HepG2 (cell line): ENCODE measurements around the gene DENND4A. TPM values are rescaled to one million over a fixed set of nuclear protein-coding genes. Genes with fewer than 3 reads are reported as not detected.

Experiments
- CREB1 ChIP-seq, 2 experiments: fragments of 450-650 bp in 1 of 2; IDR thresholded peaks; 2 replicates each; pipeline ENCODE4 v1.6.1; 2016 to 2017; ENCODE audit warnings: control low read depth in 1 of 2, mild to moderate bottlenecking in 1 of 2, missing compliant biosample characterization in 1 of 2, missing genetic modification characterization in 1 of 2
- CTCF ChIP-seq: sonication (generic); formaldehyde crosslinking; IDR thresholded peaks from 2 replicates; pipeline ENCODE4 v1.5.0; 2020; ENCODE audit warnings: mild to moderate bottlenecking, missing genetic modification reagents, moderate library complexity
- E2F2 ChIP-seq: sonication (generic); formaldehyde crosslinking; IDR thresholded peaks from 2 replicates; pipeline ENCODE4 v1.4.0; 2020; ENCODE audit warnings: missing genetic modification reagents, borderline replicate concordance
- FOXA1 ChIP-seq, 2 experiments: fragments of 450-650 bp in 1 of 2; sonication (generic) in 1 of 2; formaldehyde crosslinking in 1 of 2; IDR thresholded peaks; 2 replicates each; pipeline versions ENCODE4 v1.4.0 to v1.6.1; 2016 to 2020; ENCODE audit warnings: missing genetic modification reagents in 1 of 2
- HIC2 ChIP-seq: sonication (generic); formaldehyde crosslinking; IDR thresholded peaks from 2 replicates; pipeline ENCODE4 v1.9.0; 2022; ENCODE audit warnings: low read depth, missing genetic modification reagents
- KDM5B ChIP-seq: sonication (generic); formaldehyde crosslinking; IDR thresholded peaks from 2 replicates; pipeline ENCODE4 v1.4.0; 2020; ENCODE audit warnings: missing genetic modification reagents, mild to moderate bottlenecking, borderline replicate concordance
- LRRFIP1 ChIP-seq: sonication (generic); formaldehyde crosslinking; conservative IDR thresholded peaks from 2 replicates; pipeline ENCODE4 v1.4.0; 2020; ENCODE audit warnings: missing genetic modification reagents
- MATR3 ChIP-seq: sonication (generic); formaldehyde crosslinking; IDR thresholded peaks from 2 replicates; pipeline ENCODE4 v1.4.0; 2020; ENCODE audit warnings: missing genetic modification reagents
- MZF1 ChIP-seq: sonication (generic); formaldehyde crosslinking; IDR thresholded peaks from 2 replicates; pipeline ENCODE4 v1.8.1; 2023; ENCODE audit warnings: mild to moderate bottlenecking, missing genetic modification reagents, borderline replicate concordance
- NFYC ChIP-seq: IDR thresholded peaks from 2 replicates; pipeline ENCODE4 v1.6.1; 2016; ENCODE audit warnings: missing genetic modification reagents, missing compliant biosample characterization
- PHF20 ChIP-seq: sonication (generic); formaldehyde crosslinking; IDR thresholded peaks from 2 replicates; pipeline ENCODE4 v1.5.0; 2020; ENCODE audit warnings: mild to moderate bottlenecking, missing genetic modification reagents
- RAD51 ChIP-seq: fragments of 450-650 bp; IDR thresholded peaks from 2 replicates; pipeline ENCODE4 v1.6.1; 2016; ENCODE audit warnings: borderline replicate concordance
- YEATS4 ChIP-seq: sonication (generic); formaldehyde crosslinking; IDR thresholded peaks from 2 replicates; pipeline ENCODE4 v1.4.0; 2020; ENCODE audit warnings: missing genetic modification reagents, borderline replicate concordance
- ZBTB42 ChIP-seq: sonication (generic); formaldehyde crosslinking; IDR thresholded peaks from 2 replicates; pipeline ENCODE4 v1.5.0; 2020; ENCODE audit warnings: mild to moderate bottlenecking, missing genetic modification reagents
- ZEB1 ChIP-seq: IDR thresholded peaks from 2 replicates; pipeline ENCODE4 v1.6.1; 2012; ENCODE audit warnings: mild to moderate bottlenecking, low read depth, inconsistent platforms; ENCODE audit not compliant: insufficient replicate concordance
- ZMYM2 ChIP-seq: sonication (generic); formaldehyde crosslinking; IDR thresholded peaks from 2 replicates; pipeline ENCODE4 v1.8.0; 2022; ENCODE audit warnings: mild to moderate bottlenecking, missing genetic modification reagents
- ZNF383 ChIP-seq: sonication (generic); formaldehyde crosslinking; IDR thresholded peaks from 2 replicates; pipeline ENCODE4 v1.4.0; 2020; ENCODE audit warnings: missing genetic modification reagents, mild to moderate bottlenecking, borderline replicate concordance
- ZNF781 ChIP-seq: sonication (generic); formaldehyde crosslinking; IDR thresholded peaks from 2 replicates; pipeline ENCODE4 v1.5.1; 2020; ENCODE audit warnings: borderline replicate concordance, mild to moderate bottlenecking, missing genetic modification reagents; ENCODE audit errors: not compliant biosample characterization
- ZSCAN20 ChIP-seq: sonication (generic); formaldehyde crosslinking; IDR thresholded peaks from 2 replicates; pipeline ENCODE4 v1.4.0; 2020; ENCODE audit warnings: missing genetic modification reagents, mild to moderate bottlenecking, borderline replicate concordance
- ZSCAN21 ChIP-seq: sonication (generic); formaldehyde crosslinking; IDR thresholded peaks from 2 replicates; pipeline ENCODE4 v1.8.0; 2022; ENCODE audit warnings: mild to moderate bottlenecking, missing genetic modification reagents, moderate library complexity, borderline replicate concordance
- polyA plus RNA-seq, 8 experiments: library from polyadenylated mRNA; depleted of rRNA in 3 of 8; stranded (reverse) in 7 of 8; unstranded in 1 of 8; fragments of >200 nt; fragmentation: Illumina TruSeq in 4 of 8; extraction: Trizol in 4 of 8; gene quantifications; 2 replicates each; pipeline versions ENCODE4 v1.2.1 to v1.2.3, GENCODE V29; 2011 to 2016; ENCODE audit warnings: low read depth in 4 of 8, missing spikeins in 1 of 8, mixed read lengths in 1 of 8; ENCODE audit not compliant: insufficient read depth in 1 of 8
- total RNA-seq, 5 experiments: library from RNA; depleted of rRNA; stranded (reverse); fragments of >200 nt; fragmentation: Illumina TruSeq; extraction: Trizol; gene quantifications; 2 replicates each; pipeline ENCODE4 v1.2.3, GENCODE V29; 2016; ENCODE audit warnings: low read depth in 1 of 5

Gene DENND4A
- total and polyA plus RNA-seq, 2 of the 13 experiments (the other 11 are each of a cell fraction or from before 2014, with no cell fraction given) = 13.2 to 18.6 TPM

- TF ChIP-seq ZBTB42 (CRISPR knock-in tag) (no peak), NFYC (CRISPR knock-in tag) (peak; percentile 91), LRRFIP1 (CRISPR knock-in tag) (no peak), ZNF781 (CRISPR knock-in tag) (no peak), HIC2 (CRISPR knock-in tag) (no peak), CREB1 (IDR thresholded peaks at IDR 0.05) (peak; percentile 89), CREB1 (CRISPR knock-in tag; IDR thresholded peaks at IDR 0.05) (peak; percentile 93), E2F2 (CRISPR knock-in tag) (0 out of 2 replicates have a peak, but pooled peaks have one; percentile 74), MATR3 (CRISPR knock-in tag) (no peak), CTCF (peak; percentile 12; the same call in 1 of the 2 replicates), ZSCAN20 (CRISPR knock-in tag) (no peak), YEATS4 (peak; percentile 57), ZSCAN21 (CRISPR knock-in tag) (peak; percentile 90), ZMYM2 (CRISPR knock-in tag) (peak; percentile 55; the same call in 1 of the 2 replicates), MZF1 (CRISPR knock-in tag) (no peak), FOXA1 (IDR thresholded peaks at IDR 0.05) (no peak), FOXA1 (CRISPR knock-in tag; IDR thresholded peaks at IDR 0.05) (no peak), ZNF383 (CRISPR knock-in tag) (peak; percentile 62; the same call in 1 of the 2 replicates), KDM5B (CRISPR knock-in tag) (peak; percentile 68; the same call in 1 of the 2 replicates), RAD51 (no peak), PHF20 (CRISPR knock-in tag) (peak; percentile 47; the same call in 1 of the 2 replicates), ZEB1 (no peak)
Measured at GRCh38 chr15:65792138-65792987, at the start of gene DENND4A (continued).
